Right lobe of liver (tissue), 6 donors: ENCODE results near the gene MFNG. TPM values are rescaled to one million over a fixed set of nuclear protein-coding genes. Genes with fewer than 3 reads are reported as not detected.

ENCODE experiments used
- ATAC-seq, 4 donors: fragments of 200-7000 bp; cut with Tn5 transposase; one replicate each; pipeline ENCODE4 v1.9.1; 2020; ENCODE audit warnings: mild to moderate bottlenecking in 4 of 4, moderate library complexity in 4 of 4
- DNase-seq, 3 donors: peaks; one replicate each; pipeline ENCODE4 v3.0.0-alpha.2; 2020
- H3K27ac ChIP-seq, 3 donors: fragments of 200-600 bp; one replicate each; pipeline ENCODE4 v1.8.0; 2022
- H3K27me3 ChIP-seq, 2 donors: fragments of 200-600 bp; one replicate each; pipeline ENCODE4 v1.8.0; 2022
- H3K36me3 ChIP-seq, 4 donors: fragments of 200-600 bp; sonication (generic) in 1 of 4; one replicate each; pipeline versions ENCODE4 v1.5.1 to v1.8.0; 2017 to 2022; ENCODE audit warnings: control low read depth in 1 of 4
- H3K4me1 ChIP-seq, 4 donors: fragments of 200-600 bp; sonication (generic) in 1 of 4; one replicate each; pipeline versions ENCODE4 v1.5.1 to v1.8.0; 2017 to 2022; ENCODE audit warnings: control low read depth in 1 of 4
- H3K4me3 ChIP-seq, 3 donors: fragments of 200-600 bp; one replicate each; pipeline ENCODE4 v1.8.0; 2022
- H3K9me3 ChIP-seq, 4 donors: fragments of 200-600 bp; sonication (generic) in 1 of 4; one replicate each; pipeline versions ENCODE4 v1.5.1 to v1.8.0; 2017 to 2022; ENCODE audit warnings: control low read depth in 1 of 4
- CTCF ChIP-seq, 4 donors: fragments of 200-600 bp in 3 of 4; fragments of 450-650 bp in 1 of 4; IDR thresholded peaks; one replicate each; pipeline versions ENCODE4 v1.5.1 to v1.8.0; 2016 to 2022; ENCODE audit warnings: antibody characterized with exemption in 4 of 4, mild to moderate bottlenecking in 2 of 4
- POLR2A ChIP-seq: fragments of 450-650 bp; IDR thresholded peaks from one replicate; pipeline ENCODE4 v1.6.1; 2017; ENCODE audit warnings: antibody characterized with exemption, mild to moderate bottlenecking
- WGBS: methylation state at CpG from one replicate; pipeline ENCODE4 v1.1.6; 2018; ENCODE audit warnings: low coverage, low lambda C conversion rate; ENCODE audit not compliant: insufficient coverage; ENCODE audit errors: missing lambda C conversion rate; 5-methylcytosine and 5-hydroxymethylcytosine counted together
- intact Hi-C, 2 donors: fragments of 100-400 bp; cut with DNase I; formaldehyde crosslinking; loops; one replicate each; pipeline versions ENCODE4 v1.11.2 to v1.14.1; 2022
- total RNA-seq, 6 experiments: library from RNA; depleted of rRNA in 2 of 6; stranded (reverse); fragments of >200 nt in 2 of 6; fragmentation: NEBNext Ultra II Directional in 3 of 6; extraction: Animal tissue kit (Norgen Biotek cat#: 25700) in 3 of 6; gene quantifications; one replicate each; pipeline versions ENCODE4 v1.1.0 to v1.2.4, GENCODE V29; 2016 to 2023
- donor health status: DM: no; HTN: yes; CAD: no.
- donor health status: DM: no; HTN: no; CAD: no.
- donor health status: DM: no; HTN: no; CAD: no.
- donor health status: DM: no; HTN: yes; CAD: no.
- donor health status: DM: no; HTN: yes; CAD: no.

The MFNG gene
- total RNA-seq, 6 experiments from 2014 or later, result 5.6 to 14.4 (median 10.2) TPM

DNA sequence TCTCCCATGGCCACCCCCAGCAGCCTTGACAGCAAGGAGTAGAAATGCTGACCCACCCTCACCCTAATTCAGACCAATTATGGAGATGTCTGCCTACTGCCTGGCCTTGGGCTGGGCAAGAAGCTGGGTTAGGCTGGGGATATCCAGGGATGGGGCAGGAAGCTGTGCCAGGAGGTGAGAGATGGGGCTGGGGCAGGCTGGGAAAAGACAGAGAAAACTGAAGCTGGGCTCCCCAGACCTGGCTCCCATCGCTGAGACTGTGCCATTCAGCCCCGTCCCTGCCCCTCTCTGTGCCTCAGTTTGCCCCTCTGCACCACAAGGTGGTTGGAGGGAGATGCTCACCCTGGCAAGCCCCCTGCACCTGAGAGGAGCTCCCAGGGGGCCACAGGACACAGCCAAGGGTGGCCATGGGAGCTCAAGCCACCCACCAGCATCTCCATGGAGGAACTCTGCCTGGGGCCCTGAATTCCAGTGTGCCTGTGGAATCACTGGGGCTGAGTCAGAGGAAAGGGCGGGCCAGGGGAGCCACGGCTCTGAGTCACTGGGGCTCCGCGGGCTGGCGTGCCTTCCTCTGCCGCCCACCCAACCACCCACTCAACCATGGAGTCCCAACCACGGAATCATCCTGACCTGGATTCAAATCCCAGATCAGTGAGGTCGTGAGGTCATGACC is 39.0 kb upstream of the MFNG start:
- DNase-seq (no peak), ATAC-seq (peak in 3 of 4 donors; percentile 22 to 59 (median 41))
- no peaks in the 10 kb centered on the region for H3K27me3 ChIP-seq
- TF ChIP-seq CTCF (IDR thresholded peaks at IDR 0.05) (no peak), POLR2A (no peak)
- H3K27ac ChIP-seq, result no peak overlapping the region
- H3K9me3 ChIP-seq, result no peaks in the 10 kb centered on the region
- no peak overlapping the region for H3K4me3 ChIP-seq
- 17% methylated on average over 1 of the region's 10 CpGs for WGBS
- H3K36me3 ChIP-seq, result no peaks in the 10 kb centered on the region
- H3K4me1 ChIP-seq, result no peaks in the 10 kb centered on the region
- intact Hi-C loops, result no loop called here

DNA sequence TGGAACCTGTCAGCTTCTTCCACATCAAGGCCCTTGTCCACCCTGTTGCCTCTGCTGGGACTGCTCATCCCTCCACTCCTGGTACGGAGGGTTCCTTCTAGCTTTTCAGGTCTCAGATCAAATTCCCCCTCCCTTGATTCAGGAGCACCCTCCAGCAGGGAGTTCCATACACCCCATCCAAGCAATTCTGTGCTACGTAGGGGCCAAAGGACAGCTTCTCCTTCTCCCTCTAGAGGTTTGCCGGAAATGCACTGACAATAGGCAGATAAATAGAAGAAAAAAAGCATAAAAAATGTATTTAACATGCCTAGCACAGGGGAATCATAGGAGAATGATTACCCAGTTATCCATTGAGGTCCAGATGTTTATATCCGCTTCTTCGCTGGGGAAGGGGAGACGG is 36.3 kb upstream of the MFNG start:
- ATAC-seq, result no peak
- Histone ChIP-seq H3K9me3 (no peaks in the 10 kb centered on the region), H3K27ac (no peak overlapping the region), H3K4me3 (no peak overlapping the region), H3K36me3 (no peaks in the 10 kb centered on the region), H3K27me3 (no peaks in the 10 kb centered on the region), H3K4me1 (peaks cover 0 to 4% (median 0%) of the 10 kb centered on the region in 4 donors)
- no peak for DNase-seq
- TF ChIP-seq CTCF (IDR thresholded peaks at IDR 0.05) (no peak), POLR2A (no peak)
- intact Hi-C loops, result no loop called here
- 78% methylated on average over 6 of the region's 6 CpGs for WGBS

GRCh38 chr22:37521236-37521739 is 35.1 kb upstream of the MFNG start:
- intact Hi-C loops, result no loop called here
- WGBS, result 52% methylated on average over 8 of the region's 14 CpGs
- H3K4me1 ChIP-seq, result peaks cover 0 to 4% (median 0%) of the 10 kb centered on the region in 4 donors
- no peaks in the 10 kb centered on the region for H3K27me3 ChIP-seq
- no peak overlapping the region for H3K27ac ChIP-seq
- H3K4me3 ChIP-seq, result no peak overlapping the region
- TF ChIP-seq POLR2A, result no peak
- no peak for TF ChIP-seq CTCF (IDR thresholded peaks at IDR 0.05)
- H3K36me3 ChIP-seq, result no peaks in the 10 kb centered on the region
- ATAC-seq, result no peak
- DNase-seq, result peak in 1 of 3 donors; percentile 17
- H3K9me3 ChIP-seq, result no peaks in the 10 kb centered on the region

- Histone ChIP-seq H3K27ac (no peak overlapping the region), H3K9me3 (no peaks in the 10 kb centered on the region), H3K36me3 (no peaks in the 10 kb centered on the region), H3K27me3 (no peaks in the 10 kb centered on the region), H3K4me3 (no peak overlapping the region), H3K4me1 (peaks cover 0 to 4% (median 0%) of the 10 kb centered on the region in 4 donors)
- 48% methylated on average over 9 of the region's 10 CpGs for WGBS
- DNase-seq (peak in 1 of 3 donors; percentile 15), ATAC-seq (no peak)
- TF ChIP-seq CTCF (IDR thresholded peaks at IDR 0.05) (no peak), POLR2A (no peak)
- intact Hi-C loops, result no loop called here
Observed at GRCh38 chr22:37520776-37521191, 34.6 kb upstream of the MFNG start.
